ENCODE results near the gene FAM240A.

The FAM240A gene

GRCh38 chr3:46617941-46618340 lies 5.6 kb downstream of the FAM240A start (continued):
- TF ChIP-seq TSHZ2 (CRISPR knock-in tag; IDR thresholded peaks at IDR 0.05), result no peak
- no peak for TF ChIP-seq TCF4 (CRISPR knock-in tag; IDR thresholded peaks at IDR 0.05; ENCODE audit: borderline replicate concordance)
- TF ChIP-seq ZFP30 (CRISPR knock-in tag; IDR thresholded peaks at IDR 0.05), result no peak
- no peak for TF ChIP-seq ISL1 (CRISPR knock-in tag; IDR thresholded peaks at IDR 0.05)
- no peak for TF ChIP-seq PPARA (CRISPR knock-in tag; IDR thresholded peaks at IDR 0.05; ENCODE audit: borderline replicate concordance)
- TF ChIP-seq GLIS3 (CRISPR knock-in tag; IDR thresholded peaks at IDR 0.05), result no peak

- no peak for ATAC-seq
Observed at GRCh38 chr3:46619845-46620778, 7.8 kb downstream of the FAM240A start.

GRCh38 chr3:46624533-46624932 lies 12.2 kb downstream of the FAM240A start:
- no peak for ATAC-seq
- TF ChIP-seq OSR1 (CRISPR knock-in tag; IDR thresholded peaks at IDR 0.05), result no peak
- no peak for TF ChIP-seq SNAI2 (CRISPR knock-in tag; IDR thresholded peaks at IDR 0.05)
- no peak for TF ChIP-seq GLIS3 (CRISPR knock-in tag; IDR thresholded peaks at IDR 0.05)
- TF ChIP-seq ARNTL (CRISPR knock-in tag; IDR thresholded peaks at IDR 0.05; ENCODE audit: borderline replicate concordance, low read depth), result no peak
- no peak for TF ChIP-seq ZFP3 (CRISPR knock-in tag; IDR thresholded peaks at IDR 0.05)
- no peak for TF ChIP-seq CSDC2 (CRISPR knock-in tag; IDR thresholded peaks at IDR 0.05)
- no peak for TF ChIP-seq RARB (CRISPR knock-in tag; IDR thresholded peaks at IDR 0.05)
- no peak for TF ChIP-seq ZNF8 (CRISPR knock-in tag; IDR thresholded peaks at IDR 0.05)
- TF ChIP-seq PPARA (CRISPR knock-in tag; IDR thresholded peaks at IDR 0.05; ENCODE audit: borderline replicate concordance), result no peak
- no peak for TF ChIP-seq ZFP30 (CRISPR knock-in tag; IDR thresholded peaks at IDR 0.05)
- no peak for TF ChIP-seq CSRNP3 (CRISPR knock-in tag; IDR thresholded peaks at IDR 0.05)
- TF ChIP-seq CREB5 (CRISPR knock-in tag; IDR thresholded peaks at IDR 0.05; ENCODE audit: low read depth), result no peak
- no peak for TF ChIP-seq ZC3H10 (CRISPR knock-in tag; IDR thresholded peaks at IDR 0.05)
- no peak for TF ChIP-seq ZNF565 (CRISPR knock-in tag; conservative IDR thresholded peaks at IDR 0.05; ENCODE audit: low read depth)
- TF ChIP-seq TSHZ2 (CRISPR knock-in tag; IDR thresholded peaks at IDR 0.05), result no peak
- no peak for TF ChIP-seq ESRRG (CRISPR knock-in tag; IDR thresholded peaks at IDR 0.05)

More at GRCh38 chr3:46619845-46620778, 7.8 kb downstream of the FAM240A start:
- no peak for TF ChIP-seq BACH2 (CRISPR knock-in tag; IDR thresholded peaks at IDR 0.05; ENCODE audit: borderline replicate concordance)
- TF ChIP-seq RARB (CRISPR knock-in tag; IDR thresholded peaks at IDR 0.05), result no peak
- TF ChIP-seq ARNTL (CRISPR knock-in tag; IDR thresholded peaks at IDR 0.05; ENCODE audit: borderline replicate concordance, low read depth), result no peak
- no peak for TF ChIP-seq OSR1 (CRISPR knock-in tag; IDR thresholded peaks at IDR 0.05)
- no peak for TF ChIP-seq ISL1 (CRISPR knock-in tag; IDR thresholded peaks at IDR 0.05)
- no peak for TF ChIP-seq TSHZ2 (CRISPR knock-in tag; IDR thresholded peaks at IDR 0.05)
- TF ChIP-seq ZC3H10 (CRISPR knock-in tag; IDR thresholded peaks at IDR 0.05), result no peak
- TF ChIP-seq ZNF8 (CRISPR knock-in tag; IDR thresholded peaks at IDR 0.05), result no peak
- no peak for TF ChIP-seq ESRRG (CRISPR knock-in tag; IDR thresholded peaks at IDR 0.05)
- TF ChIP-seq GLIS3 (CRISPR knock-in tag; IDR thresholded peaks at IDR 0.05), result no peak
- TF ChIP-seq PPARA (CRISPR knock-in tag; IDR thresholded peaks at IDR 0.05; ENCODE audit: borderline replicate concordance), result no peak
- no peak for TF ChIP-seq SNAI2 (CRISPR knock-in tag; IDR thresholded peaks at IDR 0.05)
- TF ChIP-seq ZFP3 (CRISPR knock-in tag; IDR thresholded peaks at IDR 0.05), result no peak
